HEK293T (cell line): ENCODE measurements around the gene MGAT5B.

ENCODE experiments used
- CTBP1 ChIP-seq: fragments of 450-650 bp; IDR thresholded peaks from 2 replicates; pipeline ENCODE4 v1.6.1; 2016; ENCODE audit warnings: borderline replicate concordance
- FOXA1 ChIP-seq: fragments of 450-650 bp; IDR thresholded peaks from 2 replicates; pipeline ENCODE4 v1.6.1; 2016; ENCODE audit warnings: mild to moderate bottlenecking
- FOXM1 ChIP-seq: fragments of 450-650 bp; IDR thresholded peaks from 2 replicates; pipeline ENCODE4 v1.6.1; 2017; ENCODE audit warnings: mild to moderate bottlenecking, borderline replicate concordance

GRCh38 chr17:76926237-76926866 is 58.1 kb downstream of the MGAT5B start:
- TF ChIP-seq CTBP1 (no peak), FOXA1 (no peak), FOXM1 (no peak)
